ENCODE results near the gene RASGRP2.
"Not testable (repeated sequence)": the region's sequence is repeated elsewhere in the genome, so short reads cannot be mapped to it uniquely, and the experiment has no call there.

- TF ChIP-seq POLR2AphosphoS5, POLR2A (IDR thresholded peaks at IDR 0.05; ENCODE audit: low read depth, low read length): not testable (repeated sequence)
Observed at GRCh38 chr11:64701956-64702355, 42.0 kb downstream of the RASGRP2 start.
